SK-N-SH (cell line): Measurements from ENCODE around the gene ANKFN1.

Experiments
- CTCF ChIP-seq: fragments of 200-600 bp; sonication (generic); IDR thresholded peaks from 2 replicates; pipeline ENCODE4 v1.6.1; 2017; ENCODE audit warnings: antibody characterized with exemption, mild to moderate bottlenecking, moderate library complexity
- EP300 ChIP-seq, 2 experiments: IDR thresholded peaks; 2 replicates each; pipeline versions ENCODE4 v1.4.0 to v1.6.1; 2012; ENCODE audit warnings: borderline replicate concordance in 1 of 2, low read depth in 1 of 2, low read length in 1 of 2
- FOXM1 ChIP-seq: IDR thresholded peaks from 2 replicates; pipeline ENCODE4 v1.4.0; 2012; ENCODE audit warnings: low read depth, mild to moderate bottlenecking
- GABPA ChIP-seq: IDR thresholded peaks from 2 replicates; pipeline ENCODE4 v1.4.0; 2012; ENCODE audit warnings: low read depth, mild to moderate bottlenecking
- MAX ChIP-seq: IDR thresholded peaks from 2 replicates; pipeline ENCODE4 v1.4.0; 2012; ENCODE audit warnings: low read depth
- MEF2A ChIP-seq: IDR thresholded peaks from 2 replicates; pipeline ENCODE4 v1.4.0; 2012; ENCODE audit warnings: low read depth, borderline replicate concordance
- PBX3 ChIP-seq: IDR thresholded peaks from 2 replicates; pipeline ENCODE4; 2012
- POLR2AphosphoS5 ChIP-seq: IDR thresholded peaks from 2 replicates; pipeline ENCODE4 v1.6.1; 2012; ENCODE audit warnings: low read depth, low read length
- REST ChIP-seq: IDR thresholded peaks from 2 replicates; pipeline ENCODE4 v1.6.1; 2012; ENCODE audit warnings: mild to moderate bottlenecking, low read depth, low read length, moderate library complexity
- RFX5 ChIP-seq: IDR thresholded peaks from 2 replicates; pipeline ENCODE4 v1.6.1; 2012; ENCODE audit warnings: mild to moderate bottlenecking, improper control_type of control experiment, low read length
- TAF1 ChIP-seq: IDR thresholded peaks from 2 replicates; pipeline ENCODE4 v1.6.1; 2012; ENCODE audit warnings: low read depth, mild to moderate bottlenecking, low read length, moderate library complexity, borderline replicate concordance
- TCF12 ChIP-seq: IDR thresholded peaks from 2 replicates; pipeline ENCODE4 v1.4.0; 2012
- TEAD4 ChIP-seq: IDR thresholded peaks from 2 replicates; pipeline ENCODE4 v1.4.0; 2012; ENCODE audit warnings: mild to moderate bottlenecking, borderline replicate concordance; ENCODE audit not compliant: insufficient read depth

- TF ChIP-seq CTCF: no peak
- TF ChIP-seq TEAD4: no peak
- no peak for TF ChIP-seq TCF12
- TF ChIP-seq GABPA: no peak
- TF ChIP-seq REST: no peak
- TF ChIP-seq FOXM1: no peak
- no peak for TF ChIP-seq EP300 (IDR thresholded peaks at IDR 0.05; ENCODE audit: borderline replicate concordance in 1 of 2, low read depth in 1 of 2, low read length in 1 of 2)
- TF ChIP-seq POLR2AphosphoS5: no peak
- TF ChIP-seq PBX3: no peak
- TF ChIP-seq RFX5: no peak
- no peak for TF ChIP-seq MAX
- TF ChIP-seq TAF1: no peak
- no peak for TF ChIP-seq MEF2A
These were observed 77.4 kb downstream of the ANKFN1 start for GRCh38 chr17:56230660-56231059.
